ENCODE results near the gene SPAG9.
A peak's percentile ranks its signal among the peaks of the same experiment; 100 is the strongest.

The SPAG9 gene

GRCh38 chr17:51029568-51030463 is 90.9 kb downstream of the SPAG9 start:
- DNase-seq, result no peak

GRCh38 chr17:51029142-51029541 is 91.5 kb downstream of the SPAG9 start:
- DNase-seq, result no peak

DNA sequence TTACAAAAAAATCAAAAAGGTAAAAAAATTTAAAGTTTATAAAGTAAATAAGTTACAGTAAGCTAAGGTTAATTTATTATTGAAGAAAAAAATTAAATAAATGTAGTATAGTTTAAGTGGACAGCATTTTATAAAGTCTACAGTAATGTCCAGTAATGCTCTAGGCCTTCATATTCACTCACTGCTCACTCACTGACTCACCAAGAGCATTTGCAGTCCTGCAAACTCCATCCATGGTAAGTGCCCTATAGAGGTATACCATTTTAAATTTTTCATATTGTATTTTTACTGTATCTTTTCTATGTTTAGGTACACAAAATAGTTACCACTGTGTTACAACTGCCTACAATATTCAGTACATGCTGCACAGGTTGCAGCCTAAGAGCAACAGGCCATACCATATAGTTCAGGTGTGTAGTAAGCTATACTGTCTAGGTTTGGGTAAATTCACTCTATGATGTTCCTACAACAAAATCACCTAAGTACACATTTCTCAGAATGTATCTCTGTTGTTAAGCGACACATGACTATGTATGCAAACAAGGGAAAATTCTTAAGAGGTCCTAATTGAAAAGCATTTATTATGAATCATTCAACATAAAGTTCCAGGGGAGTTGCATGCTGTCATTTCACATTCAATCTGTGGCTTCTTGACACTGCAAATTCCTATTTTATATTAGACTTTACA is 92.3 kb downstream of the SPAG9 start:
- DNase-seq, result no peak

DNA sequence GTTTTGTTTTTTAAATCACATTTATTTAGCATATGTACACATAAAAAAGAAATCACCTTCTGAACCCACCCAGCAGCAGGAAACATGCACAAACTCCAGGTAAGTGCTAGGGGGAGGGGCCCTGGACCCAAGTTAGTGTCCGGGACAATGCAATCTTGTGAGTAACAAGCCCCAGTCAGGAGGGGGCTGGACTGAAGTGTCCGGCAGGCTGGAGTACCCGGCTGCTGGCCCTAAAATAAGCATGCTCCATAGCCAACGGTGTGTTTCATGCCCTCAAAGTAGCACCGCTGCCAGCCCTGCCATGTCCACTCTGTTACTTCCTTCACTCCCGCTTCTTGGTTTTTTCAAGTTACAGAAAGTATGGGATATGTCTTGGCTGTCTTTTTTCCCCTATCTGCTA is 102.1 kb downstream of the SPAG9 start:
- DNase-seq, result no peak

- DNase-seq, result no peak
Observed at GRCh38 chr17:51017270-51017669, 103.4 kb downstream of the SPAG9 start.

GRCh38 chr17:51016099-51016498 is 104.6 kb downstream of the SPAG9 start:
- DNase-seq, result no peak

- DNase-seq, result no peak
Observed at GRCh38 chr17:51015145-51015558, 105.5 kb downstream of the SPAG9 start.

DNA sequence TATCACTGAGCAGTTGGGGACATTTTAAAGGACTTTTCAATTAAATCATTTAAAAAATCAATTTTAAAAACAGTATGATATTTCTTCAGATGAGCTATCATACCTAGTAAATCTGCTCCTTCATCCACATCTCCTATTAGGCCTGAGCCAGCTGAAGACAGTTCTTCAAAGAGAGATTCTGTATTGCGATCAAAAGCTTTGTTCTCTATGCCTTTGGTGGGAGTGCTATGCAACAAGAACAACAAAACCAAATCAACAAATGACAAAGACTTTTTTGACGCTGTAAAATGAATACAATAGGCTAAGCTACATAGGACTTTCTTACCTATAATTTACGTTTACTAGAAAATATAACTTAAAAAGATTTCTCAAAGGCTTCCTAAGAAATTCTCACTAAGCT is 106.5 kb downstream of the SPAG9 start:
- no peak for DNase-seq

GRCh38 chr17:51013322-51013721 is 107.3 kb downstream of the SPAG9 start:
- no peak for DNase-seq

DNA sequence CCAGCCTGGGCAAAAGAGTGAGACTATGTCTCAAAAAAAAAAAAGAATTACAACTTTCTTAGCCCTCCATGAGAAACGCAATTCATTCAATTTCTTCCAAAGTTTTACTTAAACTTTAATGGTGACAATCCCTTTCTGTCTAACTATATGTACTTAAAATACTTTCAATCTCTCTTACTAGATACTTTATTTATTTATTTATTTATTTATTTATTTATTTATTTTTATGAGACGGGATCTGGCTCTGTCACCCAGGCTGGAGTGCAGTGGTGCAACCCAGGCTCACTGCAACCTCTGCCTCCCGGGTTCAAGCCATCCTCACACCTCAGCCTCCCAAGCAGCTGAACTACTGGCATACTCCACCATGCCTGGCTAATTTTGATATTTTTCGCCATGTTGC is 108.1 kb downstream of the SPAG9 start:
- DNase-seq, result no peak

- no peak for DNase-seq
Observed at GRCh38 chr17:51010173-51010675, 110.4 kb downstream of the SPAG9 start.

- DNase-seq, result no peak
Observed at GRCh38 chr17:51006601-51007000, 114.1 kb downstream of the SPAG9 start.

- no peak for DNase-seq
Observed at GRCh38 chr17:51005768-51006167, 114.9 kb downstream of the SPAG9 start.

DNA sequence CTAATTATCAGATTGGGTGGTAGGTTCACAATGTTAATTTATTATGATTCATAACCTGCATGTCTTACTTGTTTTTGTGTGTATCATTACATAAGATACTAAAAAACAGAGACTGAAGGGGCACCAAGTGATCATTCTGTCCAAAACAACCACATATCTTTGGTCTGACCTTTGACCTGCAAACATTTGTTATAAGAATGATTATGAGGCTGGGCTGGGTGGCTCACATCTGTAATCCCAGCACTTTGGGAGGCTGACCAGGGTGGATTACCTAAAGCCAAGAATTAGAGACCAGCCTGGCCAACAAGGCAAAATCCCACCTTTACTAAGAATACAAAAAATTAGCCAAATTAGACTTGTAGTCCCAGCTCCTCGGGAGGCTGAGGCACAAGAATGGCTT is 116.4 kb downstream of the SPAG9 start:
- DNase-seq, result no peak

DNA sequence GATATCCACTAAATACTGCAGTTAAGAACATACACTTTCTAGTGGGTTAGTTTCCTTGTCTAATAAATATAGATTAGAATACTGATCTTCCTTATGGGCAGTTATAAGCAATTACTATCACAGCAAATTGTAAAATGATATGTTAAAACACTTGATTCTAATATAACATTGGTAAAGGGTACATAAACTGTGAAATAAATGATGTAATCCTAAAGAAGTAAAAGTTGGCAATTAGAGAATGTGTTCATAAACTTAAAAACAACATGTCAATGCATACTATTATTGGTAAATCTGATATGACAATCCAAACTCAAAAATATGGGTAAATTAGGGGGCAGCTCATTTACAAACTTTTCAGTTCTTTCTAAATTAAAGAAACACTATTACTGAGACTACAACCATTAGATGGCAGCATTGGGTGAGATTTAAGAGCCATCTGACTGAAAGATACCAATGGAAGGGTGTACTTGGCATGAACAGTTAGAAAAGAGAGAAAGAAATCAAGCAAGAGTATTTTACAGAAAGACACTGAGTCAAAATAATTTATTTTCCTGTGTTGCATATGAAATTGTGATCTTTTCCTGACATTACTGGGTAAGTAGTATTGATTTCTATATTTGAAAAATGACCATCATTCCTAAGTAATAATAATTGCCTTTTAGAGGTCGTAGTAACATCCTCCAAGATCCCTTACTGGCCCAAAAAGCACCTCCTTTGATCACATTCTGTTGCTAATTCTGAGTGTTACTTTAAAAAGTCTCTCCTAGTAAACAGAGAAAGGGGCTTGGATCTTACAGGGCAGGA is 119.6 kb downstream of the SPAG9 start:
- DNase-seq, result peak; percentile 9

GRCh38 chr17:50995668-50996067 is 125.0 kb downstream of the SPAG9 start:
- DNase-seq, result no peak

GRCh38 chr17:50993544-50993943 is 127.1 kb downstream of the SPAG9 start:
- DNase-seq, result no peak

DNA sequence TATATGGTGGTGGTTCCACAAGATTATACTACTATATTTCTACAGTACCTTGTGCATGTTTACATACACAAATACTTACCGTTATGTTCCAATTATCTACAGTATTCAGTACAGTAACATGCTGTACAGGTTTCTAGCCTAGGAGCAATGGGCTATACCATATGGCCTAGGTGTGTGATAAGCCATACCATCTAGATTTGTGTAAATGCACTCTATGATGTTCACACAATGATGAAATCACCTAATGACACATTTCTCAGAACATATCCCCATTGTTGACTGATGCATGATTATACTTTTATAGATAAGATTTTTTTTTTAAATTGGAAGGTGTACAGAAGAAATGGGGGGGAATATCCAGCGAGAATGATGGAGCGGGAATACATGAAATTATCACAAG is 131.5 kb downstream of the SPAG9 start:
- DNase-seq, result no peak

- no peak for DNase-seq
Observed at GRCh38 chr17:50988427-50988826, 132.2 kb downstream of the SPAG9 start.

DNA sequence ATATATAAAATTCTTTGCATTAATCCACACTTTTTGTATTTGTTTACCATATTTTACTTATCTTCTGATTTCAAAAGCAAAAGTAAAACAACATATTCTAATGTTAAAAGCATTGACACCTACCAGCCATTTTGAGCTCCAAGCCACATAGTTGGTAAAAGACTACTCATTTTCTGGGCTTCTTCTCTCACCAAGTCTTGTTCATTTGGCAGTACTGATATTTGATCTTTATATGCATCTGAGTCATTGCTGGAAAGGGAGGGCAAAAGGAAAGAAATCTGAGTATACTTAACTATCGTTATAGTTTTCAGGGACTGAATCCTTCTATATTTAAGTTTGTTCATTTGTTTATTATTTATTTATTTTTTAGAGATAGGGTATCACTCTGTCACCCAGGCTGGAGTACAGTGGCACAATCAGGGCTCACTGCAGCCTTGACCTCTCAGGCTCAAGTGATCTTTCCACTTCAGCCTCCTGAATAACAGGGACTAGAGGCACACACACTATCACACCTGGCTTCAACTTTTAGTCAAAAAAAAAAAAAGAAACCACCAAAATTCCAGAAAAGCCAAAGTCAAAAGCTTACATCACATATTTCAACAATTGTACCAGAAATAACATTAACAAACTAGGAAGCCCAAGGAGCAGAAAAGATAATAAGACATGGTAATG is 133.5 kb downstream of the SPAG9 start:
- DNase-seq, result no peak

- no peak for DNase-seq
Observed at GRCh38 chr17:50981279-50981678, 139.4 kb downstream of the SPAG9 start.

DNA sequence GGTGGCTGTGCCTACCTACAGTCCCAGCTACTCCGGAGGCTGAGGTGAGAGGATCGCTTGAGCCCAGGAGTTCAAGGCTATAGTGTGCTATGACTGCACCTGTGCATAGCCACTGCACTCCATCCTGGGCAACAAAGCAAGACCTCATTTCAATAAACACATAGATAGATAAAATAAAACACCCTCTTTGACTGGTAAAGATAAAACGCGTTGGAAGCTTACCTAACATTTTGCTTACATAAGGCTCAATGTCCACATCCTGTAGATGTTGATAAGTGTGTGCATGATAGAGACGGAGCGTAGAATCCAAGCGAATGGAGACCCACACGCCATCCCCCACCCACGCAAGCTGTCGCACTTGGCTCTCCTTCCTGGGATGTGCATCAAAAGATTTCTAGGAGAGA is 141.1 kb downstream of the SPAG9 start:
- DNase-seq, result no peak

Measured in CD4-positive, alpha-beta T cell treated with Interleukin-6 for 4 hours (primary cell).